ENCODE measurements around the gene NID2.

DNA sequence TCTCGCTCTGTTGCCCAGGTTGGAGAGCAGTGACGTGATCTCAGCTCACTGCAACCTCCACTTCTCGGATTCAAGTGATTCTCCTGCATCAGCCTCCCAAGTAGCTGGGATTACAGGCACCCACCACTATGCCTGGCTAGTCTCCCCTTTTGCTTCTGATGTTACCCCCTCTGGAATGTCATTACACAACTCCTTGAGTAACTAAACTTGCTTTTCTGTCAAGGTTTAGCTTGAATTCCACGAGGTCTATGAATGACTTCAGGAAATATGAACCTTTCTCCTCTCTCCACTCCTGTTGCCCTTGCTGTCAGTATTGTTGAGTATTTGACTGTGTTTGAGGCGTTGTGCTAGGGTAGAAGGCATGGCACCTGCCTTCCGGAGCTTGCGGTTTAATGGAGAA lies 96.3 kb downstream of the NID2 start:
- TF ChIP-seq, protein P1, sequence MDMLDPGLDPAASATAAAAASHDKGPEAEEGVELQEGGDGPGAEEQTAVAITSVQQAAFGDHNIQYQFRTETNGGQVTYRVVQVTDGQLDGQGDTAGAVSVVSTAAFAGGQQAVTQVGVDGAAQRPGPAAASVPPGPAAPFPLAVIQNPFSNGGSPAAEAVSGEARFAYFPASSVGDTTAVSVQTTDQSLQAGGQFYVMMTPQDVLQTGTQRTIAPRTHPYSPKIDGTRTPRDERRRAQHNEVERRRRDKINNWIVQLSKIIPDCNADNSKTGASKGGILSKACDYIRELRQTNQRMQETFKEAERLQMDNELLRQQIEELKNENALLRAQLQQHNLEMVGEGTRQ (IDR thresholded peaks at IDR 0.05; ENCODE audit: borderline replicate concordance, low read depth, low read length) = no peak
- no peak for TF ChIP-seq MXI1 (IDR thresholded peaks at IDR 0.05; ENCODE audit: low read depth, low read length)
- TF ChIP-seq EZH2phosphoT487 (IDR thresholded peaks at IDR 0.05; ENCODE audit: borderline replicate concordance, low read depth) = no peak
- TF ChIP-seq, protein P2, sequence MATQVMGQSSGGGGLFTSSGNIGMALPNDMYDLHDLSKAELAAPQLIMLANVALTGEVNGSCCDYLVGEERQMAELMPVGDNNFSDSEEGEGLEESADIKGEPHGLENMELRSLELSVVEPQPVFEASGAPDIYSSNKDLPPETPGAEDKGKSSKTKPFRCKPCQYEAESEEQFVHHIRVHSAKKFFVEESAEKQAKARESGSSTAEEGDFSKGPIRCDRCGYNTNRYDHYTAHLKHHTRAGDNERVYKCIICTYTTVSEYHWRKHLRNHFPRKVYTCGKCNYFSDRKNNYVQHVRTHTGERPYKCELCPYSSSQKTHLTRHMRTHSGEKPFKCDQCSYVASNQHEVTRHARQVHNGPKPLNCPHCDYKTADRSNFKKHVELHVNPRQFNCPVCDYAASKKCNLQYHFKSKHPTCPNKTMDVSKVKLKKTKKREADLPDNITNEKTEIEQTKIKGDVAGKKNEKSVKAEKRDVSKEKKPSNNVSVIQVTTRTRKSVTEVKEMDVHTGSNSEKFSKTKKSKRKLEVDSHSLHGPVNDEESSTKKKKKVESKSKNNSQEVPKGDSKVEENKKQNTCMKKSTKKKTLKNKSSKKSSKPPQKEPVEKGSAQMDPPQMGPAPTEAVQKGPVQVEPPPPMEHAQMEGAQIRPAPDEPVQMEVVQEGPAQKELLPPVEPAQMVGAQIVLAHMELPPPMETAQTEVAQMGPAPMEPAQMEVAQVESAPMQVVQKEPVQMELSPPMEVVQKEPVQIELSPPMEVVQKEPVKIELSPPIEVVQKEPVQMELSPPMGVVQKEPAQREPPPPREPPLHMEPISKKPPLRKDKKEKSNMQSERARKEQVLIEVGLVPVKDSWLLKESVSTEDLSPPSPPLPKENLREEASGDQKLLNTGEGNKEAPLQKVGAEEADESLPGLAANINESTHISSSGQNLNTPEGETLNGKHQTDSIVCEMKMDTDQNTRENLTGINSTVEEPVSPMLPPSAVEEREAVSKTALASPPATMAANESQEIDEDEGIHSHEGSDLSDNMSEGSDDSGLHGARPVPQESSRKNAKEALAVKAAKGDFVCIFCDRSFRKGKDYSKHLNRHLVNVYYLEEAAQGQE (IDR thresholded peaks at IDR 0.05; ENCODE audit: low read depth, low read length) = no peak
- no peak for TF ChIP-seq JUND (IDR thresholded peaks at IDR 0.05)
- no peak for TF ChIP-seq POLR2AphosphoS5 (IDR thresholded peaks at IDR 0.05; ENCODE audit: low read depth, low read length)
- TF ChIP-seq RAD21 (IDR thresholded peaks at IDR 0.05; ENCODE audit: low read length) = no peak
- TF ChIP-seq NFIC (IDR thresholded peaks at IDR 0.05; ENCODE audit: borderline replicate concordance) = no peak
- TF ChIP-seq, protein P3, sequence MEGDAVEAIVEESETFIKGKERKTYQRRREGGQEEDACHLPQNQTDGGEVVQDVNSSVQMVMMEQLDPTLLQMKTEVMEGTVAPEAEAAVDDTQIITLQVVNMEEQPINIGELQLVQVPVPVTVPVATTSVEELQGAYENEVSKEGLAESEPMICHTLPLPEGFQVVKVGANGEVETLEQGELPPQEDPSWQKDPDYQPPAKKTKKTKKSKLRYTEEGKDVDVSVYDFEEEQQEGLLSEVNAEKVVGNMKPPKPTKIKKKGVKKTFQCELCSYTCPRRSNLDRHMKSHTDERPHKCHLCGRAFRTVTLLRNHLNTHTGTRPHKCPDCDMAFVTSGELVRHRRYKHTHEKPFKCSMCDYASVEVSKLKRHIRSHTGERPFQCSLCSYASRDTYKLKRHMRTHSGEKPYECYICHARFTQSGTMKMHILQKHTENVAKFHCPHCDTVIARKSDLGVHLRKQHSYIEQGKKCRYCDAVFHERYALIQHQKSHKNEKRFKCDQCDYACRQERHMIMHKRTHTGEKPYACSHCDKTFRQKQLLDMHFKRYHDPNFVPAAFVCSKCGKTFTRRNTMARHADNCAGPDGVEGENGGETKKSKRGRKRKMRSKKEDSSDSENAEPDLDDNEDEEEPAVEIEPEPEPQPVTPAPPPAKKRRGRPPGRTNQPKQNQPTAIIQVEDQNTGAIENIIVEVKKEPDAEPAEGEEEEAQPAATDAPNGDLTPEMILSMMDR (IDR thresholded peaks at IDR 0.05) = no peak
- TF ChIP-seq, protein P4, sequence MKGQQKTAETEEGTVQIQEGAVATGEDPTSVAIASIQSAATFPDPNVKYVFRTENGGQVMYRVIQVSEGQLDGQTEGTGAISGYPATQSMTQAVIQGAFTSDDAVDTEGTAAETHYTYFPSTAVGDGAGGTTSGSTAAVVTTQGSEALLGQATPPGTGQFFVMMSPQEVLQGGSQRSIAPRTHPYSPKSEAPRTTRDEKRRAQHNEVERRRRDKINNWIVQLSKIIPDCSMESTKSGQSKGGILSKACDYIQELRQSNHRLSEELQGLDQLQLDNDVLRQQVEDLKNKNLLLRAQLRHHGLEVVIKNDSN (IDR thresholded peaks at IDR 0.05; ENCODE audit: borderline replicate concordance, low read depth) = no peak

Data from SK-N-SH (cell line).